DND-41 (cell line): ENCODE results near the gene ASB5.

ENCODE experiments used
- ATAC-seq: fragments of 200-7000 bp; cut with Tn5 transposase; 3 replicates; pipeline ENCODE4 v1.9.1; 2021; ENCODE audit warnings: low read depth; ENCODE audit not compliant: insufficient read depth
- DNase-seq: peaks from one replicate; pipeline ENCODE4 v3.0.0-alpha.2; 2020
- H2AFZ ChIP-seq: 2 replicates; pipeline ENCODE4 v1.6.0; 2012; ENCODE audit warnings: low read depth, low read length
- H3K27ac ChIP-seq: 2 replicates; pipeline ENCODE4 v1.5.1; 2012; ENCODE audit warnings: low read length, inconsistent platforms
- H3K27me3 ChIP-seq: fragments of 200-600 bp; sonication (generic); 2 replicates; pipeline ENCODE4 v1.6.0; 2012; ENCODE audit warnings: low read length, mild to moderate bottlenecking, inconsistent platforms; ENCODE audit not compliant: insufficient read depth, poor library complexity
- H3K36me3 ChIP-seq: 2 replicates; pipeline ENCODE4 v1.5.1; 2012; ENCODE audit warnings: low read length, inconsistent platforms; ENCODE audit not compliant: insufficient read depth
- H3K4me1 ChIP-seq: 2 replicates; pipeline ENCODE4 v1.5.1; 2012; ENCODE audit warnings: mild to moderate bottlenecking, low read length; ENCODE audit not compliant: insufficient read depth
- H3K4me2 ChIP-seq: 2 replicates; pipeline ENCODE4 v1.6.0; 2012; ENCODE audit warnings: mild to moderate bottlenecking, moderate library complexity, low read length, inconsistent platforms; ENCODE audit not compliant: insufficient read depth
- H3K4me3 ChIP-seq, 2 experiments: fragments of 200-600 bp in 1 of 2; shearing (Covaris generic) in 1 of 2; 2 replicates each; pipeline ENCODE4 v1.5.1; 2012 to 2016; ENCODE audit warnings: inconsistent platforms in 2 of 2, low read length in 2 of 2, mild to moderate bottlenecking in 2 of 2, low read depth in 1 of 2, moderate library complexity in 1 of 2
- H3K79me2 ChIP-seq: 2 replicates; pipeline ENCODE4 v1.6.0; 2012; ENCODE audit warnings: low read length, inconsistent platforms; ENCODE audit not compliant: insufficient read depth
- H3K9ac ChIP-seq: 2 replicates; pipeline ENCODE4 v1.6.0; 2012; ENCODE audit warnings: low read depth, mild to moderate bottlenecking, inconsistent platforms, low read length, moderate library complexity
- H3K9me3 ChIP-seq: 2 replicates; pipeline ENCODE4 v1.5.1; 2012; ENCODE audit warnings: low read length, moderate library complexity, mild to moderate bottlenecking, inconsistent platforms; ENCODE audit not compliant: insufficient read depth, severe bottlenecking
- H4K20me1 ChIP-seq: 2 replicates; pipeline ENCODE4 v1.6.0; 2012; ENCODE audit warnings: low read length; ENCODE audit not compliant: insufficient read depth
- CTCF ChIP-seq: IDR thresholded peaks from 2 replicates; pipeline ENCODE4 v1.5.1; 2012; ENCODE audit warnings: borderline replicate concordance, low read length, moderate library complexity, mild to moderate bottlenecking; ENCODE audit not compliant: poor library complexity, severe bottlenecking; ENCODE audit errors: extremely low read depth
- EZH2 ChIP-seq: IDR thresholded peaks from 3 replicates; pipeline ENCODE4 v1.6.1; 2012; ENCODE audit warnings: borderline replicate concordance, low read depth, mild to moderate bottlenecking, moderate library complexity, low read length, inconsistent platforms; ENCODE audit not compliant: severe bottlenecking

The ASB5 gene

DNA sequence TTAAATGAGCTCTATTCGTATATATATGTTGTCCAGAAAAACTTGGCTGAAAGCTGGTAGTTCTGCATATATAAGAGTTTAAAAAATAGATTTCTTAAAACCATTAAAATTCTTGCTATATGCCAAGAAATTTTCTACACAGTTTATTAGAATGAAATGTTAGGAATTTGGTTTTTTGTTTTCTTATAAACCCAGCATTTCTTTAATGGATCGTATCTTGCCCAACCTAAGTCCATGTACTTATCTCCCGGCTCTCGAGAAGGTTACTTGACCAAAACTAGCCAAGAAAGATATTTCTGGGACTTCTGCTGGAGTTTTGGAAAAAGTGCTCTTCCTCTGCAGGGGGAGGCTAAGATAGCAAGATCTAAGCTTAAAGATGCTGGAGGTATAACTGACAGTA, 4.7 kb upstream of the ASB5 start:
- Histone ChIP-seq H2AFZ (no peak overlapping the region), H3K9me3 (no peaks in the 10 kb centered on the region), H3K4me3 (no peak overlapping the region), H3K4me1 (no peaks in the 10 kb centered on the region), H3K27me3 (peaks cover 13% of the 10 kb centered on the region), H3K27ac (no peak overlapping the region), H3K9ac (no peak overlapping the region), H3K36me3 (no peaks in the 10 kb centered on the region), H3K4me2 (no peak overlapping the region), H4K20me1 (no peaks in the 10 kb centered on the region), H3K79me2 (no peaks in the 10 kb centered on the region)
- DNase-seq, result no peak
- no peak for TF ChIP-seq CTCF
- TF ChIP-seq EZH2, result no peak
- no peak for ATAC-seq

DNA sequence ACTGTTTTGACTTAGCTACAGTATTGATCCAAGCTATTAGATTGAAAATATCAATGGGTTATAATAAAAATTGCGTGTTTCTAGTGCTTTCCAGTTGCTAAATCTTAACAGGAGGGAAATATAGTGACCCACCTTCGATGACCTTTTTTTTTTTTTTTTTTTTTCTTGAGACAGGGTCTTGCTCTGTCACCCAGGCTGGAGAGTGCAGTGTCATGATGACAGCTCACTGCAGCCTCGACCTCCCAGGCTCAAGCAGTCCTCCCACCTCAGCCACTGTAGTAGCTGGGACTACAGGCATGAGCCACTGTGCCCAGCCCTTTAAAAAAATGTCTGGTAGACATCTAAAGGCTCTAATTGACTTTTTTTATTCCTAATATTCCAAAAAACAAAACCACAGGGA, 3.8 kb upstream of the ASB5 start:
- Histone ChIP-seq H3K36me3 (no peaks in the 10 kb centered on the region), H3K27ac (no peak overlapping the region), H4K20me1 (no peaks in the 10 kb centered on the region), H3K9me3 (no peaks in the 10 kb centered on the region), H3K27me3 (peaks cover 13% of the 10 kb centered on the region), H3K79me2 (no peaks in the 10 kb centered on the region), H2AFZ (no peak overlapping the region), H3K4me2 (no peak overlapping the region), H3K4me1 (no peaks in the 10 kb centered on the region), H3K4me3 (no peak overlapping the region), H3K9ac (no peak overlapping the region)
- ATAC-seq (no peak), DNase-seq (no peak)
- TF ChIP-seq CTCF (no peak), EZH2 (no peak)

- no peak overlapping the region for H2AFZ ChIP-seq
- no peaks in the 10 kb centered on the region for H3K4me1 ChIP-seq
- no peak overlapping the region for H3K4me2 ChIP-seq
- no peak for ATAC-seq
- no peak for DNase-seq
- H3K36me3 ChIP-seq, result no peaks in the 10 kb centered on the region
- H3K4me3 ChIP-seq, result no peak overlapping the region
- no peaks in the 10 kb centered on the region for H3K9me3 ChIP-seq
- H3K9ac ChIP-seq, result no peak overlapping the region
- peaks cover 10% of the 10 kb centered on the region for H3K27me3 ChIP-seq
- TF ChIP-seq CTCF, result no peak
- TF ChIP-seq EZH2, result no peak
- no peaks in the 10 kb centered on the region for H3K79me2 ChIP-seq
- H4K20me1 ChIP-seq, result no peaks in the 10 kb centered on the region
- H3K27ac ChIP-seq, result no peak overlapping the region
Observed at GRCh38 chr4:176271749-176272148, 2.7 kb upstream of the ASB5 start.

- peaks cover 10% of the 10 kb centered on the region for H3K27me3 ChIP-seq
- no peak overlapping the region for H3K27ac ChIP-seq
- no peaks in the 10 kb centered on the region for H3K9me3 ChIP-seq
- no peak for TF ChIP-seq CTCF
- TF ChIP-seq EZH2, result no peak
- no peaks in the 10 kb centered on the region for H3K36me3 ChIP-seq
- H3K4me3 ChIP-seq, result no peak overlapping the region
- no peak overlapping the region for H2AFZ ChIP-seq
- no peaks in the 10 kb centered on the region for H4K20me1 ChIP-seq
- DNase-seq, result no peak
- no peaks in the 10 kb centered on the region for H3K79me2 ChIP-seq
- H3K4me1 ChIP-seq, result no peaks in the 10 kb centered on the region
- ATAC-seq, result no peak
- no peak overlapping the region for H3K4me2 ChIP-seq
- no peak overlapping the region for H3K9ac ChIP-seq
Observed at GRCh38 chr4:176270669-176271068, 1.6 kb upstream of the ASB5 start.
